HEK293T (cell line): Measurements from ENCODE around the gene RGP1.

Experiments used
- BHLHE40 ChIP-seq: fragments of 450-650 bp; IDR thresholded peaks from 2 replicates; pipeline ENCODE4 v1.6.1; 2016; ENCODE audit warnings: mild to moderate bottlenecking, moderate library complexity, borderline replicate concordance
- ELF4 ChIP-seq: fragments of 450-650 bp; IDR thresholded peaks from 2 replicates; pipeline ENCODE4 v1.6.1; 2017; ENCODE audit warnings: antibody characterized with exemption
- FOXA1 ChIP-seq: fragments of 450-650 bp; IDR thresholded peaks from 2 replicates; pipeline ENCODE4 v1.6.1; 2016; ENCODE audit warnings: mild to moderate bottlenecking
- FOXK2 ChIP-seq: fragments of 450-650 bp; IDR thresholded peaks from 2 replicates; pipeline ENCODE4 v1.6.1; 2016; ENCODE audit warnings: mild to moderate bottlenecking
- FOXM1 ChIP-seq: fragments of 450-650 bp; IDR thresholded peaks from 2 replicates; pipeline ENCODE4 v1.6.1; 2017; ENCODE audit warnings: mild to moderate bottlenecking, borderline replicate concordance
- L3MBTL2 ChIP-seq: fragments of 450-650 bp; conservative IDR thresholded peaks from 2 replicates; pipeline ENCODE4 v1.6.1; 2016; ENCODE audit warnings: mild to moderate bottlenecking
- LEF1 ChIP-seq: fragments of 450-650 bp; IDR thresholded peaks from 2 replicates; pipeline ENCODE4 v1.6.1; 2017; ENCODE audit warnings: mild to moderate bottlenecking, borderline replicate concordance
- SP1 ChIP-seq: fragments of 450-650 bp; IDR thresholded peaks from 2 replicates; pipeline ENCODE4 v1.6.1; 2017
- SUZ12 ChIP-seq: fragments of 450-650 bp; IDR thresholded peaks from 2 replicates; pipeline ENCODE4 v1.6.1; 2016; ENCODE audit warnings: mild to moderate bottlenecking
- TARDBP ChIP-seq: fragments of 450-650 bp; IDR thresholded peaks from 2 replicates; pipeline ENCODE4 v1.6.1; 2016
- ZNF384 ChIP-seq: fragments of 450-650 bp; IDR thresholded peaks from 2 replicates; pipeline ENCODE4 v1.6.1; 2016

DNA sequence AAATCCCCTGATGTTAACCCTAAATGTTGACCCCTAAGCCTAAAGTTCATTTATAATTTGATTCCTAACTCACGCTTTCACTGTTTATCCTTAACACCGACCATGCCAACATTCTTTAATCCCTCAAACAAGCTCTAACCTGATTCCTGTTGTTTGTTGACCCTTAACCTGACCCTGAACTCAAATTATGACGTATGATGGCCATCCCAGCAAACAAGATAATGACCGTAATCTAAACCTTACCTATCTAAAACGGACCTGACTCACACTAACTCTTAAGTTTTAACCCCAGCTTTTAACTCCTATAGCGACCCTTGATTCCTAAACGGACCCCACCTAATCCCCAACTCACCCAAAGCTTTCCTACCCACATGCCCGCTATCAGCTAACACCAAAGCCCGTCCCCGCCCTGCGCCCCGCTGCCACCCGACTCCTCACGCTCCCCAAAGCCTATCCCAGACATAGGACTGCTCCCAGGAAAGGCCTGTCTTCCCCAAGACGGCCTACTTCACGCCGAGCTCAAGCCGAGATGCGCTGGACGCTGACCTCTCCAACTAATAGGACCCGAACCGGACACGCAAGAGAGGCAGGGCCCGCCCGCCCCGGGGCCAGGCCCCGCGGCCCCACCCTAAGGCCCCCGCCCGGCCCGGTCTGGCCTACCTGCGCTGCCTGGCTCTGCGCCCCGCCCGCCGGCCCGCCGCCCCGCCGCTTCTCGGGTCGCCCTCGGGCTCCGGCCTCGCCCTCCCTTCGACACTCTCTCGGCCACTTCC, 17.5 kb upstream of the RGP1 start:
- TF ChIP-seq LEF1 (no peak), ELF4 (no peak), ZNF384 (no peak), BHLHE40 (no peak), FOXM1 (no peak), FOXK2 (no peak), SP1 (no peak), TARDBP (no peak), FOXA1 (no peak), L3MBTL2 (no peak), SUZ12 (no peak)
